ENCODE data around the gene CASP4.

The CASP4 gene

DNA sequence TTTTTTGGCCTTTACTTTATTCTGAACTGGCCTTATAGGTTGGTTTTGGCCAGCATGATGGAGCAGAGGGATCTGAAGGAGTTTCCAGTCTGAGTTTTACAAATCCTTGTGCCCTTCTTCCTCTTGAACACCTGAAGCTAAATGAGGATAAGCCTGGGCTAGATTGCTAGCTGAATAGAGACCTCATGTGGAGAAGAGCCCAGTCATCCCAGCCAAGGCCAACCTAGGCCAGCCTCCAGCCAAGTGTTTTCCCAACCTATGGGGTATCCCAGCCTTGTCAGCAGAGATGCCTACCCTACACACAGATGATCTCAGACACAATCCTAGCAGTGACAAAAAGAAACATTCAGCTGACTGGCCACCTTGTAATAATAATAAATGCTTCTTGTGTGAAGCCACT, 69.1 kb downstream of the CASP4 start:
- Histone ChIP-seq H3K4me1 (ENCODE audit: control insufficient read depth, low read length) (no peaks in the 10 kb centered on the region), H3K27me3 (ENCODE audit: control insufficient read depth, low read length) (no peaks in the 10 kb centered on the region), H3K4me3 (ENCODE audit: low read length) (no peak overlapping the region), H3F3A (ENCODE audit: control insufficient read depth, insufficient read depth) (no peaks in the 10 kb centered on the region), H4K20me1 (ENCODE audit: control insufficient read depth, insufficient read depth, low read depth, low read length) (no peaks in the 10 kb centered on the region), H3K9me3 (ENCODE audit: control insufficient read depth, insufficient read depth, low read length) (no peaks in the 10 kb centered on the region), H3K79me2 (ENCODE audit: control insufficient read depth, low read length) (no peaks in the 10 kb centered on the region), H3K4me2 (ENCODE audit: low read length) (no peak overlapping the region), H3K9me2 (replicated peaks; ENCODE audit: control insufficient read depth, low read length) (no peaks in the 10 kb centered on the region), H3K27ac (ENCODE audit: low read depth, low read length) (no peak overlapping the region), H3K36me3 (ENCODE audit: control insufficient read depth, low read length) (no peaks in the 10 kb centered on the region)
- TF ChIP-seq, protein P1, sequence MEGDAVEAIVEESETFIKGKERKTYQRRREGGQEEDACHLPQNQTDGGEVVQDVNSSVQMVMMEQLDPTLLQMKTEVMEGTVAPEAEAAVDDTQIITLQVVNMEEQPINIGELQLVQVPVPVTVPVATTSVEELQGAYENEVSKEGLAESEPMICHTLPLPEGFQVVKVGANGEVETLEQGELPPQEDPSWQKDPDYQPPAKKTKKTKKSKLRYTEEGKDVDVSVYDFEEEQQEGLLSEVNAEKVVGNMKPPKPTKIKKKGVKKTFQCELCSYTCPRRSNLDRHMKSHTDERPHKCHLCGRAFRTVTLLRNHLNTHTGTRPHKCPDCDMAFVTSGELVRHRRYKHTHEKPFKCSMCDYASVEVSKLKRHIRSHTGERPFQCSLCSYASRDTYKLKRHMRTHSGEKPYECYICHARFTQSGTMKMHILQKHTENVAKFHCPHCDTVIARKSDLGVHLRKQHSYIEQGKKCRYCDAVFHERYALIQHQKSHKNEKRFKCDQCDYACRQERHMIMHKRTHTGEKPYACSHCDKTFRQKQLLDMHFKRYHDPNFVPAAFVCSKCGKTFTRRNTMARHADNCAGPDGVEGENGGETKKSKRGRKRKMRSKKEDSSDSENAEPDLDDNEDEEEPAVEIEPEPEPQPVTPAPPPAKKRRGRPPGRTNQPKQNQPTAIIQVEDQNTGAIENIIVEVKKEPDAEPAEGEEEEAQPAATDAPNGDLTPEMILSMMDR (IDR thresholded peaks at IDR 0.05; ENCODE audit: low read depth, low read length, poor library complexity, severe bottlenecking): no peak
- TF ChIP-seq EZH2phosphoT487 (IDR thresholded peaks at IDR 0.05; ENCODE audit: borderline replicate concordance, low read length): no peak

DNA sequence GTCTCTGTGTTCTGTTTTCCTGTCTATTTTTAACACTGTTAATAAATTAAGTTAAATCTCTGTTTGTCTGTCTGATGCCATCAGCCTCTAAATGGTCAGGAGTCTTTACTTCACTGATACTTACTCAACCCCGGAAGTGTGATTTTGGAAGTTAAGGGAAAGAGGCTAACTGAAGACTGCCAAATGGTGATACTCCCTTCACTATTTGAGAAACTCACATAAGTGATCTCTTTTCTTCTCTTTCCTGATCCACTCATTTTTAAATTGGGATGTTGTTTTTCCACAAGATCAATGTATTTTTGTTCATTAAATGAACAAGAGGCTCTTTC, 69.7 kb downstream of the CASP4 start:
- H3K4me2 ChIP-seq (ENCODE audit: low read length): no peak overlapping the region

DNA sequence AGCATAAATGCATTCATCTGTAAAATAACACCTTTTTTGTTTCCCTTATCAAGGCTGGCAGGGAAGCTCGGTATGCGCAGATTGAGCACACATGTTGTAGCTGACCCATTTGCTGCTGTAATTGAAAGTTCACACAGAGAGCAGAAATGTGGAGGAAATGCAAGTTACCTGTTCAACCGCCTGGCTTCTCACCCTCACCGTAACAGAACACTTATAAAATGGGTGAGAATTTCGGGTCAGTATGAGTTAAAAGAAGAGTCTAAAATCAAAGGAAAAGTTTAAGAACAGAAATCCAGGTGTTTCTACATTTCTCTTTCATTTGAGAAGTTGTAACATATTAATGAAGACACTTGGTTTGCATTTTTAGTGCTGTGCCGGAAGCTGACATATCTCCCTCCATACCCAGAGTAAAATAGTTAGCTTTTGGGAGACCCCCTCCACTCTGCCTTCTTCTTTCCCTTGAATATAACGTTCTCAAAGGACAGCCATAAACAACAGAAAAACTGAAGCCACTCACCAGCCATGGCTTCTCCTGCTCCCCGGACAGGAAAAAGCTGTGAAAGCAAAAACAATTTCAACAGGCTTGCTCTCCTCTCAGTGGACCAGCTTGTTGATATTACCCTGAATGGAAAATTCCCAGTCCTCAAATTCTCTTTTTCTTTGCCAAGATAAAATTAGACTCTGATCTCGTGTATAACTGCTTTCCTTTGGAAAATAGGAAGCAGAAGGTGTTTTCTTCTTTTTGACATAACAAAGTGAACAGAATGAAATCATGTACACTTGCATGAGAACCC, 70.3 kb downstream of the CASP4 start, which contains the start of gene CASP12:
CASP12 (minus strand) TSS at position 570 of the 794 bp plus-strand sequence.
- Histone ChIP-seq H3K79me2 (ENCODE audit: control insufficient read depth, low read length) (no peaks in the 10 kb centered on the region), H3K9me2 (replicated peaks; ENCODE audit: control insufficient read depth, low read length) (no peaks in the 10 kb centered on the region), H3K4me1 (ENCODE audit: control insufficient read depth, low read length) (no peaks in the 10 kb centered on the region), H3K36me3 (ENCODE audit: control insufficient read depth, low read length) (no peaks in the 10 kb centered on the region), H3K4me2 (ENCODE audit: low read length) (no peak within 1 kb of the TSS), H3K4me3 (ENCODE audit: low read length) (no peak within 1 kb of the TSS), H3K9me3 (ENCODE audit: control insufficient read depth, insufficient read depth, low read length) (no peaks in the 10 kb centered on the region), H3K27ac (ENCODE audit: low read depth, low read length) (no peak within 1 kb of the TSS), H3K27me3 (ENCODE audit: control insufficient read depth, low read length) (no peaks in the 10 kb centered on the region), H4K20me1 (ENCODE audit: control insufficient read depth, insufficient read depth, low read depth, low read length) (no peaks in the 10 kb centered on the region), H3F3A (ENCODE audit: control insufficient read depth, insufficient read depth) (no peaks in the 10 kb centered on the region)
- no peak for TF ChIP-seq EZH2phosphoT487 (IDR thresholded peaks at IDR 0.05; ENCODE audit: borderline replicate concordance, low read length)
- TF ChIP-seq, protein P1 (IDR thresholded peaks at IDR 0.05; ENCODE audit: low read depth, low read length, poor library complexity, severe bottlenecking): no peak

More for the DNA sequence above, 69.7 kb downstream of the CASP4 start:
- no peaks in the 10 kb centered on the region for H3K9me3 ChIP-seq (ENCODE audit: control insufficient read depth, insufficient read depth, low read length)
- H3K27ac ChIP-seq (ENCODE audit: low read depth, low read length): no peak overlapping the region
- no peaks in the 10 kb centered on the region for H4K20me1 ChIP-seq (ENCODE audit: control insufficient read depth, insufficient read depth, low read depth, low read length)
- H3F3A ChIP-seq (ENCODE audit: control insufficient read depth, insufficient read depth): no peaks in the 10 kb centered on the region
- no peaks in the 10 kb centered on the region for H3K27me3 ChIP-seq (ENCODE audit: control insufficient read depth, low read length)
- H3K9me2 ChIP-seq (replicated peaks; ENCODE audit: control insufficient read depth, low read length): no peaks in the 10 kb centered on the region
- H3K4me1 ChIP-seq (ENCODE audit: control insufficient read depth, low read length): no peaks in the 10 kb centered on the region
- no peaks in the 10 kb centered on the region for H3K36me3 ChIP-seq (ENCODE audit: control insufficient read depth, low read length)
- TF ChIP-seq, protein P1 (IDR thresholded peaks at IDR 0.05; ENCODE audit: low read depth, low read length, poor library complexity, severe bottlenecking): no peak
- no peak for TF ChIP-seq EZH2phosphoT487 (IDR thresholded peaks at IDR 0.05; ENCODE audit: borderline replicate concordance, low read length)
- no peak overlapping the region for H3K4me3 ChIP-seq (ENCODE audit: low read length)
- no peaks in the 10 kb centered on the region for H3K79me2 ChIP-seq (ENCODE audit: control insufficient read depth, low read length)
